Spleen (tissue), 11 donors: Measurements from ENCODE around the gene ADGRG1. TPM values are rescaled to one million over a fixed set of nuclear protein-coding genes. Genes with fewer than 3 reads are reported as not detected.

ENCODE experiments used
- DNase-seq: peaks from one replicate; pipeline ENCODE4 v3.0.0-alpha.2; 2020
- H3K27ac ChIP-seq, 8 donors: fragments of 200-600 bp; sonication (generic) in 7 of 8; 1 replicate in 4 of 8; 2 replicates in 4 of 8; pipeline versions ENCODE4 v1.5.0 to v1.8.0; 2016 to 2021; ENCODE audit warnings: inconsistent platforms in 4 of 8, mild to moderate bottlenecking in 4 of 8, moderate library complexity in 1 of 8
- H3K27me3 ChIP-seq, 7 donors: fragments of 200-600 bp; sonication (generic) in 6 of 7; replicated peaks in 1 of 7; 1 replicate in 4 of 7; 2 replicates in 3 of 7; pipeline versions ENCODE4 v1.5.0 to v1.8.0; 2016 to 2021; ENCODE audit warnings: inconsistent platforms in 3 of 7, mild to moderate bottlenecking in 1 of 7
- H3K36me3 ChIP-seq, 6 donors: fragments of 200-600 bp; sonication (generic) in 5 of 6; 1 replicate in 4 of 6; 2 replicates in 2 of 6; pipeline versions ENCODE4 v1.5.0 to v1.8.0; 2016 to 2021; ENCODE audit warnings: inconsistent platforms in 2 of 6
- H3K4me1 ChIP-seq, 6 donors: fragments of 200-600 bp; sonication (generic) in 5 of 6; 1 replicate in 3 of 6; 2 replicates in 3 of 6; pipeline versions ENCODE4 v1.5.0 to v1.8.0; 2016 to 2021; ENCODE audit warnings: inconsistent platforms in 3 of 6
- H3K4me3 ChIP-seq, 8 donors: fragments of 200-600 bp; sonication (generic) in 7 of 8; 1 replicate in 4 of 8; 2 replicates in 4 of 8; pipeline versions ENCODE4 v1.5.0 to v1.8.0; 2016 to 2021; ENCODE audit warnings: inconsistent platforms in 4 of 8, mild to moderate bottlenecking in 4 of 8, moderate library complexity in 2 of 8
- H3K9me3 ChIP-seq, 8 donors: fragments of 200-600 bp; sonication (generic) in 7 of 8; 1 replicate in 4 of 8; 2 replicates in 4 of 8; pipeline versions ENCODE4 v1.5.0 to v1.8.0; 2016 to 2021; ENCODE audit warnings: inconsistent platforms in 4 of 8
- CTCF ChIP-seq, 11 experiments: fragments of 200-600 bp in 7 of 11; fragments of 450-650 bp in 4 of 11; sonication (generic) in 4 of 11; IDR thresholded peaks in 8 of 11; conservative IDR thresholded peaks in 3 of 11; 1 replicate in 7 of 11; 2 replicates in 4 of 11; pipeline versions ENCODE4 v1.4.0 to v1.8.0; 2016 to 2021; ENCODE audit warnings: antibody characterized with exemption in 11 of 11, inconsistent platforms in 4 of 11, mild to moderate bottlenecking in 1 of 11
- POLR2A ChIP-seq, 3 donors: fragments of 450-650 bp; IDR thresholded peaks; one replicate each; pipeline ENCODE4 v1.5.1; 2017; ENCODE audit warnings: antibody characterized with exemption in 3 of 3, mild to moderate bottlenecking in 1 of 3
- POLR2AphosphoS5 ChIP-seq, 3 donors: sonication (generic); formaldehyde crosslinking; IDR thresholded peaks; one replicate each; pipeline ENCODE4 v1.5.1; 2017; ENCODE audit warnings: antibody characterized with exemption in 3 of 3
- WGBS, 5 donors: extraction: QIAGEN DNeasy Blood & Tissue Kit in 3 of 5; methylation state at CpG; one replicate each; pipeline versions ENCODE4 v1.1.5 to v1.1.7; 2013 to 2018; 5-methylcytosine and 5-hydroxymethylcytosine counted together
- intact Hi-C: fragments of 100-400 bp; cut with DNase I; formaldehyde crosslinking; loops from one replicate; pipeline ENCODE4 v1.15.0; 2023; ENCODE audit warnings: low total_unique reads
- polyA plus RNA-seq, 3 donors: library from polyadenylated mRNA; stranded (reverse); fragments of 200-250 nt; gene quantifications; one replicate each; pipeline ENCODE4 v1.2.1, GENCODE V29; 2013
- total RNA-seq, 7 donors: library from RNA; depleted of rRNA in 3 of 7; stranded (reverse); fragments of >200 nt in 3 of 7; fragmentation: NEBNext Ultra II Directional in 4 of 7; extraction: Animal tissue kit (Norgen Biotek cat#: 25700) in 4 of 7; gene quantifications; one replicate each; pipeline versions ENCODE4 v1.1.0 to v1.2.1, GENCODE V29; 2016 to 2021
- donor health status: healthy with polysubstance abuse.
- donor health status: DM: no; HTN: no; CAD: no; lungs with moderate emphysema.
- donor health status: DM: no; HTN: no; CAD: no.
- donor health status: Bipolar disorder and iron deficiency.
- donor health status: healthy.
- donor health status: DM: no; HTN: no; CAD: no.
- donor health status: DM: yes; HTN: yes; CAD: no.

Gene ADGRG1
- total and polyA plus RNA-seq, 10 donors = 1.0 to 23.7 (median 8.2) TPM

GRCh38 chr16:57616876-57617275 lies 11.6 kb upstream of the ADGRG1 start:
- no peaks in the 10 kb centered on the region for H3K4me1 ChIP-seq
- TF ChIP-seq CTCF (IDR thresholded peaks at IDR 0.05 in 8 of 11, conservative IDR thresholded peaks at IDR 0.05 in 3 of 11) (no peak), POLR2AphosphoS5 (IDR thresholded peaks at IDR 0.05) (no peak), POLR2A (IDR thresholded peaks at IDR 0.05) (no peak)
- WGBS, 5 donors = 77 to 89% (median 81%) methylated on average over 4 of the region's 4 CpGs
- no peaks in the 10 kb centered on the region for H3K36me3 ChIP-seq
- H3K4me3 ChIP-seq = no peak overlapping the region
- peaks cover 0 to 6% (median 0%) of the 10 kb centered on the region in 7 donors for H3K27me3 ChIP-seq
- peak; percentile 16 for DNase-seq
- no peak overlapping the region for H3K27ac ChIP-seq
- intact Hi-C loops = no loop called here
- H3K9me3 ChIP-seq = no peaks in the 10 kb centered on the region

DNA sequence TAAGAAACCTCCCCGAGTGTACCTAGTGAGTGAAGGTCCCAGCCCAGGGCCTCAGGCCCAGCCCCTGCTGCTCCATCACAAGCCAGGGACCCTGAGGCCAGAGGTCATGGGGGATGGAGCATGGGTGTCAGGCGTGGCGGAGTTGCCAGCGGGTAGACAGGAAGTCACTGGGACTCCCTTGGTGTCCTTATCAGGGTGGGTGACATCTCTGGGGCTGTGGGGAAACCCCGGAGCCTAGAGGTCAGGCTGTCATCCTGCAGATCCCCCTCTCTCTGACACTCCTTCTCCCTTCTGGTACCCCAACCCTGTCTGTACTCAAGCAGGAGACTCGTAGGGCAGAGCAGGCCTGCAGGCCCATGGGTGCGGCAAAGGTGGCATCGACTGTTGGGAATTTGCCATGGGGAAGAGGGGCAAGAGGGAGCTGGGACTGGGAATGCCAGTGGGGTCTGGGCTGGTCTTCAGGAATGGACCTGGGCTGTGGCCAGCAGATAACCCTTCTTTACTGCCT lies 10.8 kb upstream of the ADGRG1 start:
- no peak overlapping the region for H3K27ac ChIP-seq
- TF ChIP-seq CTCF (IDR thresholded peaks at IDR 0.05 in 8 of 11, conservative IDR thresholded peaks at IDR 0.05 in 3 of 11) = no peak
- no peak for TF ChIP-seq POLR2AphosphoS5 (IDR thresholded peaks at IDR 0.05)
- no peak for TF ChIP-seq POLR2A (IDR thresholded peaks at IDR 0.05)
- DNase-seq = peak; percentile 41
- intact Hi-C loops = no loop called here
- WGBS, 5 donors = 65 to 88% (median 74%) methylated on average over 5 to 8 of the region's 8 CpGs
- H3K4me3 ChIP-seq = no peak overlapping the region
- H3K27me3 ChIP-seq = peaks cover 0 to 6% (median 0%) of the 10 kb centered on the region in 7 donors
- no peaks in the 10 kb centered on the region for H3K9me3 ChIP-seq
- H3K4me1 ChIP-seq = peaks cover 0 to 2% (median 0%) of the 10 kb centered on the region in 6 donors
- no peaks in the 10 kb centered on the region for H3K36me3 ChIP-seq

GRCh38 chr16:57618296-57619132 lies 9.9 kb upstream of the ADGRG1 start:
- intact Hi-C loops = no loop called here

More at GRCh38 chr16:57618296-57619132, 9.9 kb upstream of the ADGRG1 start:
- DNase-seq = peak; percentile 36
- 80 to 91% (median 88%) methylated on average over 19 of the region's 19 CpGs for WGBS, 5 donors
- Histone ChIP-seq H3K4me3 (no peak overlapping the region), H3K27ac (no peak overlapping the region), H3K4me1 (peaks cover 0 to 9% (median 0%) of the 10 kb centered on the region in 6 donors), H3K27me3 (peaks cover 0 to 6% (median 0%) of the 10 kb centered on the region in 7 donors), H3K9me3 (no peaks in the 10 kb centered on the region), H3K36me3 (no peaks in the 10 kb centered on the region)
- no peak for TF ChIP-seq POLR2A (IDR thresholded peaks at IDR 0.05)
- TF ChIP-seq POLR2AphosphoS5 (IDR thresholded peaks at IDR 0.05) = no peak
- no peak for TF ChIP-seq CTCF (IDR thresholded peaks at IDR 0.05 in 8 of 11, conservative IDR thresholded peaks at IDR 0.05 in 3 of 11)
